ENCODE measurements around the gene FSTL3.

DNA sequence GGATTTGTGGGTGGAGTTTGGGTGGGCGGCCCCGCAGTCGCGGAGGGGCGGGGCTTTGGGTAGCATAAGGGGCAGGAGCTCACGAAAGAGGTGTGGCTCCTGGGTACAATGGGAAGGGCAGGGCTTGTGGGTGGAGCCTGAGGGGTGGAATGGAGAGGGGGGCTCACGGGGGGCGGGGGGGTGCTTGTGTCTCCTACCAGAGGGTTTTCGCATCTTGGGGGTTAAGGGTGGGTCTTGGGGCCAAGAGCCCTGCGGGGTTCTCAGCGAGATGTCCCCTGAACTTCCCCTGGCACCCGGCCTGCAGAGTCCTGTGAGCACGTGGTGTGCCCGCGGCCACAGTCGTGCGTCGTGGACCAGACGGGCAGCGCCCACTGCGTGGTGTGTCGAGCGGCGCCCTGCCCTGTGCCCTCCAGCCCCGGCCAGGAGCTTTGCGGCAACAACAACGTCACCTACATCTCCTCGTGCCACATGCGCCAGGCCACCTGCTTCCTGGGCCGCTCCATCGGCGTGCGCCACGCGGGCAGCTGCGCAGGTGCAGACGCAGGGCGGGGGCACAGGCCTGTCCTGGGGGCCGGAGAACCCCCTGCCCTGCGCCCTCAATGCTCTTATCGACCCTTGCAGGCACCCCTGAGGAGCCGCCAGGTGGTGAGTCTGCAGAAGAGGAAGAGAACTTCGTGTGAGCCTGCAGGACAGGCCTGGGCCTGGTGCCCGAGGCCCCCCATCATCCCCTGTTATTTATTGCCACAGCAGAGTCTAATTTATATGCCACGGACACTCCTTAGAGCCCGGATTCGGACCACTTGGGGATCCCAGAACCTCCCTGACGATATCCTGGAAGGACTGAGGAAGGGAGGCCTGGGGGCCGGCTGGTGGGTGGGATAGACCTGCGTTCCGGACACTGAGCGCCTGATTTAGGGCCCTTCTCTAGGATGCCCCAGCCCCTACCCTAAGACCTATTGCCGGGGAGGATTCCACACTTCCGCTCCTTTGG lies 5.1 kb downstream of the FSTL3 start:
- TF ChIP-seq SUZ12 (IDR thresholded peaks at IDR 0.05) (no peak), HDGF (IDR thresholded peaks at IDR 0.05; ENCODE audit: borderline replicate concordance) (no peak), FOXA1 (IDR thresholded peaks at IDR 0.05) (no peak), SP1 (IDR thresholded peaks at IDR 0.05) (no peak), FOXM1 (IDR thresholded peaks at IDR 0.05; ENCODE audit: borderline replicate concordance) (no peak), ELF4 (IDR thresholded peaks at IDR 0.05) (no peak), CTBP1 (IDR thresholded peaks at IDR 0.05; ENCODE audit: borderline replicate concordance) (no peak)
- TF ChIP-seq, protein P1, sequence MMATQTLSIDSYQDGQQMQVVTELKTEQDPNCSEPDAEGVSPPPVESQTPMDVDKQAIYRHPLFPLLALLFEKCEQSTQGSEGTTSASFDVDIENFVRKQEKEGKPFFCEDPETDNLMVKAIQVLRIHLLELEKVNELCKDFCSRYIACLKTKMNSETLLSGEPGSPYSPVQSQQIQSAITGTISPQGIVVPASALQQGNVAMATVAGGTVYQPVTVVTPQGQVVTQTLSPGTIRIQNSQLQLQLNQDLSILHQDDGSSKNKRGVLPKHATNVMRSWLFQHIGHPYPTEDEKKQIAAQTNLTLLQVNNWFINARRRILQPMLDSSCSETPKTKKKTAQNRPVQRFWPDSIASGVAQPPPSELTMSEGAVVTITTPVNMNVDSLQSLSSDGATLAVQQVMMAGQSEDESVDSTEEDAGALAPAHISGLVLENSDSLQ (IDR thresholded peaks at IDR 0.05), result no peak

All from HEK293T (cell line).